Stimulated activated CD8-positive, alpha-beta memory T cell treated with anti-CD3 and anti-CD28 coated beads, Interleukin-15, amount 100 ng/mL, for 4 hours (primary cell): ENCODE results near the gene USF2.

Experiments
- DNase-seq, 2 donors: peaks; one replicate each; pipeline ENCODE4 v3.0.0-alpha.2; 2020; ENCODE audit warnings: low read depth in 2 of 2

USF2 gene

GRCh38 chr19:35317464-35318043 lies 48.8 kb downstream of the USF2 start:
- DNase-seq: no peak

GRCh38 chr19:35318679-35319448 lies 50.1 kb downstream of the USF2 start:
- DNase-seq: no peak

DNA sequence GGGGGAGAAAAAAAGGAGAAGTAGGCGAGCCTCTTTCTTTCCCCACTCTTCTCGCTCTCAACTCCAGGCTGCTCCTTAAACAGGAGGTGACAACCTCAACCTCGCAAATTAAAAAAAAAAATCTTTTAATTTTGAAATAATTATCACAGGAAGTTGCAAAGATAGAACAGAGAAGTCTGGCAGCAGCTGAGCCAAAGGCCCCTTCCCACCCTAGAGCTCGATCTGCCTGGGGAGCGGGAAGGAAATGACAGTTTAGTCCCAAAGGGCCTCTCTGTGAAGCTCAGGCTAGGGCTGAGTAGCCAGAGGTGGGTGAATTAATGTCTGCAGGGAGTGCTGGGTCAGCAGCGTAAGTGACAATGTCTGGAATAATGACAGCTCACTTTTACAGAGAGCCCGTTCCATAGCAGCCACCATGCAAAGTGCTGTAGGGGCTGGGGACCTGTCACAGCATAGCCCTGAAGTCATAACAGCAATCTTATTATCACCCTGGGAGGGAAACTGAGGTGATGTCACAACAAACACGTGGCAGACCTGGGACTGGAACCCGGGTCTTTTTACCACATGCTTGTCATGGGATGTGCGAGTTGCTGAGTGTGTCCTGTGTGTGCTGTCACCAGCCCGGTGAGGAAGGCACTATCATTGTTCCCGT lies 51.4 kb downstream of the USF2 start:
- DNase-seq: no peak

GRCh38 chr19:35321291-35321690 lies 52.5 kb downstream of the USF2 start:
- DNase-seq: no peak

- no peak for DNase-seq
These were observed 53.3 kb downstream of the USF2 start for GRCh38 chr19:35322014-35322413.

- DNase-seq: no peak
These were observed 58.9 kb downstream of the USF2 start for GRCh38 chr19:35327642-35328041.

- DNase-seq: no peak
These were observed 60.1 kb downstream of the USF2 start, which contains the start of gene CD22 for GRCh38 chr19:35328851-35329285. CD22 (plus strand) TSS chr19:35329187; CDS start chr19:35332041, 2,854 bp downstream.

GRCh38 chr19:35329323-35329722 lies 60.6 kb downstream of the USF2 start:
- no peak for DNase-seq
